DMS153 treated with DMSO at 0.1 percent for 48 hours (cell line): ENCODE measurements around the gene NAALADL1.

ENCODE experiments used
- DNase-seq: peaks from one replicate; lab custom pipeline; 2025; ENCODE audit not compliant: unreplicated experiment; lab: John Stamatoyannopoulos, UW

NAALADL1 gene

GRCh38 chr11:65083134-65083833, 24.9 kb upstream of the NAALADL1 start:
- DNase-seq: no peak

GRCh38 chr11:65078786-65079342, 20.5 kb upstream of the NAALADL1 start:
- DNase-seq: no peak

- peak; percentile 6 for DNase-seq
These were observed 19.8 kb upstream of the NAALADL1 start for GRCh38 chr11:65078151-65078550.

DNA sequence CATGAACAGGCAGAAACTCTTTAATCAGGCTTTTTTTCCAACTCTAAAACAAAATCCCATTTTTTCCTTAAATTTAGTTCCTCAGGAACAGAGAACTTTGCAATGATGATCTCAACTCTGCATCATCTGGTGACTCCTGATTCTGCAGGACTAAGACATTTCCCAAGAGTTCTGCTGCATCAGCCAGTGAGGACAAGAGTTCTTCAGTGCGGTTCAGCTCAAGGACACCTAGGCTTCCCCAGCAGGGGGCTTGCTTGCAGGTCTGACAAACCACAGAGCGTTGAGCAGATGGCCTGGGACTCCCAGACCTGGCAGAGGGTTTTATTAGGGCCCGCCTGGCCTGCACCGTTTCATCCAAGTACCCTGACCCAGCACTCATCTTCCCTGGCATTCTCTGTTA, 19.1 kb upstream of the NAALADL1 start:
- no peak for DNase-seq

GRCh38 chr11:65072631-65072966, 14.2 kb upstream of the NAALADL1 start:
- DNase-seq: no peak

- DNase-seq: no peak
These were observed 13.7 kb upstream of the NAALADL1 start for GRCh38 chr11:65071907-65072630.

DNA sequence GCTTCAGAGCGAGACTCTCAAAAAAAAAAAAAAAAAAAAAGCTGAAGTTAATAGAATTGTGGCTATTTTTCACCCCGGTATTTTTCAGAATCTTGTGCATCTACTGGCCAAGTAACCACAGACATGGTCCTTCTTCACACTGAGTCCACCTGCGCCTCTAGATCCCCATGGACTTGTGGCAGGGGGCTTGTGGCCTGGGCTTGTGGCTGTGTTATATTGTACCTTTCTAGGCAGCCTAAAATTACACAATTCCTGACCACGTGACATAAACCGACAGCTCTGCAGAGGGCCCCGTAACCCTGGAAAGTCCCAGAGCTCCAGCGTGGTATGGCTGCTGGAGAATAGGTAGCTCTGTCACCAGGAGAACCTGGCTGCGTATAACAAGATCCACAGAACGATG, 10.9 kb upstream of the NAALADL1 start:
- no peak for DNase-seq

DNA sequence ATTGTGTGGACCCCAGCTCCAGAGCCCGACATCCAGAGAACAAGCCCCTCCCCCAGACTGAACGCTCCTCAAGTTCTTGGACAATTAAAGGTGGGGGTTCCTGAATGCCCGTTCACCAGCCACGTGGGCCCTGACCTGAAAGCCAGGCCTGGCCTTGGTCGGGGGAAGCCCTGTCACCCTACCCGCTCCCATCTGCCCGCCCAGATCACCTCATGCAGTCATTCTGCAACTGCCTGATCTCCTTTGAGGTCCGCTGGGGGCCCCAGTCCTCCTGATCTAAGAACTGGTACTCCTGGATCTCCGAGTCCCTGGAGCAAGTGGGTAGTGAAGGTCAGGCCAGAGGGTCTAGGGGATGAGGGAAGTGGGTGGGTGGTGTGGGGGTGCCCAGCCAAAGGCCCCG, 9.1 kb upstream of the NAALADL1 start:
- DNase-seq: no peak

- peak; percentile 53 for DNase-seq
These were observed 8.5 kb upstream of the NAALADL1 start for GRCh38 chr11:65066805-65067291.

- no peak for DNase-seq
These were observed 8.0 kb upstream of the NAALADL1 start for GRCh38 chr11:65066315-65066714.

DNA sequence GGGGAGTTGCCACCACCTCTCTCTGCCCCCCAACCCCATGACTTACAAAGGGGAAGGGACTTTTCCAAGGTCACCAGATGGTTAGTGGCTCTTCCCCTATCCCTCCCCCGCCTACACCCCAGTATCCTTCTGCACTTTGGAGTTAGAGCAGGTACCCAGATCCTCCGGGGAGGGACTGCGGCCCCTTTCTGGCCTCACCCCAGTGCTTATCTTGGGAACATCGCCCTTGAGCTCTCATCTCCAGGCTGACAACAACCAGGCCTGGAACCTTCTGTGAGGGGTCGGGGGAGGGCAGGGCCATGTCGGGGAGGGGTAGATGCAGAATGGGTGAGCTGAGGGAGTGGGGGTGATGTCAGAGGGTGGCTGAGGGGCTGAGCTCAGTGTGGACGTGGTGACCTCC, 7.5 kb upstream of the NAALADL1 start:
- no peak for DNase-seq

GRCh38 chr11:65064847-65065240, 6.5 kb upstream of the NAALADL1 start:
- no peak for DNase-seq

DNA sequence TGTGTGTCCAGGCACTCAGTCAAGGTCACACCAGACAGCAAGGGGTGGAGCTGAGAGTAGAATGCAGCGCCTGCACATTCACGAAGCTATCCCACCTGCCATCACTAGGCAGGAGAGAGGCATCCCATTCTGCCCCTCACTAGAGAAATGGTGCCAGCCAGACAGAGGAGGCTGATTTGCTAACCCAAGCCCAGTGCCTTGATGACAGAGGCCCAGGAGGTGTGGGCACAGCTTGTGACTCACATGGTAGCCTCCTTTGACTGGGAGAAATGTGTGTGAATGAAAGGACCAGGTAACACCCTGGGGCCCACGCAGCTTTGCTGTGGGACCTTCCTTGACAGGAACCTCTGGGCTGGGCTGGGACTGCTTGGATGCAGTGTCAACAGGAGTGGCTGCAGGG, 5.2 kb upstream of the NAALADL1 start:
- no peak for DNase-seq

DNA sequence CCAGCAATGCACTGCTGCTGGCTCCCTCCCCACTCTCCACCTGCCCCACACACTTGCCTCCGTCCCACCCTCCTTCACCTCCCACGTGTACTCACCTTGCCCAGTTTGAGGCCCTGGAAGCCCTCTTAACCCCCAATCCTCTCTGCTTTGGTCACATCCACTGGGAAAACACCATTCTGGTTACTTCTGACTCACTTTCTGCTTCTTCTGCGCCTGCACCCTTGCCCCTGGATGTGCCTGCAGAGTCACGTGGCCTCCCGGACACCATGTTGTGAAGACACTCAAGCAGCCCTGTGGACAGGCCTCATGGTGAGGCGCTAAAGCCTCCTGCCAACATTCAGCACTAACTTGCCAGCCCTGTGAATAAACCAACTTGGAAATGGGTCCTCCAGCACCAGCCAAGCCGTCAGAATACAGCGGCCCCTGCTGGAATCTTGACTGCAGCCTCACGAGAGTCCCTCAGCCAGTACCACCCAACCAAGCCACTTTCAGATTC, 2.6 kb upstream of the NAALADL1 start:
- DNase-seq: no peak

DNA sequence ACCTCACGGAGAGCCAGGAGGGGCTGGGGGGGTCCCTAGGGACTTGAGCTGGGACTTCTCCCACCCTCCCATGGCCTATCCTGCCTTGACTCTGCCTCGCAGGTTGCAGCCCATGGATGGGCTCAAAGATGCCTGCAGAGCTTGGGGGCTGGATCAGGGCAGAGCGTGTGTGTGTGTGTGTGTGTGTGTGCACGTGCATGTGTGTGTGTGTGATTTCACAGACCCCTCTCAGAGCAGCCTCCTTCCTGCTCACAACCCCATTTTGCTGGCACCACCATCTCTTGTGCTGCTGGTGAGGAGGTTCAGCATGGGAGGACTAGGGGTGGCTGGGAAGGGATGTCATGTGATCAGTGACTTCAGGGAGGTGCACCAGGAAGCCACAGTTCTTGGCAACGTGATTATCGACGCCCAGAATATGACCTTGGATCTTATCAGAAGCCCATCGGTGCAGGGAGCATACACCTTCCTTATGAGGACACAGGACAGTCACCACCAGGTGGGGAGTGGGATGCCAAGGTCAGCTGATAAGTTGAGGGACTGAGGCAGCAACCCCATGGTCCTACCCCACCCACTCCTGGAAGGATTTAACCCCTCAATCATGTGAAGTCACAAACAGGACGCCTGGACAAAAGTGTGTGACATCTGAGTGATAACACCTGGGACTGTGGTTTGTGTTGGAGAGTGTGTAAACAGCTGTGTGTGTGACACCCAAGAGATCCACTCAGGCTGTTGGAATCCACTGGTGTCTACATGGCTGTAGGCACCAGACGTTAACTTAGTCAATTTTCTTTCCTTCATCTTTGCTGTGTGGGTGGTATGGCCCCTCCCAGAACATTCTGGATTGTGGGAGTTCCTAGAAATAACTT, 1.8 kb upstream of the NAALADL1 start:
- no peak for DNase-seq

DNA sequence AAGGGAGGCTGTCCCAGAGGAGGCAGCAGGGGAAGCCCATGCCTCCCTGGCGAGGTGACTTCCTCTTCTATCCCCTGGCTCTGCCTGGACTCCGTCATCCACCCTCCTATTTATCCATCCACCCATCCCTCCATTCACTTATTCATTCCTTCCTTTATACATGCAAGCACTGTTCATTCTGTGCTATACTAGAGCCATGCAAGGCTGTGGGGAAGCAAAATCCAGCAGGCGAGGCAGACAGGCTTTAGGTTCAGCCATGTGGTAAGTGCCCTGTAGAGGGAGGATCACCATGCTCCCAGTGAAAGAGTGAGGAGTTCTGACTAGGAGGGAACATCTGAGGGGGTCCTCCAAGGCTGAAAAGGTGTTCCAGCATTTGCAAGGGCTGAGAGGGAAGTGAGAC, 1.2 kb upstream of the NAALADL1 start:
- no peak for DNase-seq

DNA sequence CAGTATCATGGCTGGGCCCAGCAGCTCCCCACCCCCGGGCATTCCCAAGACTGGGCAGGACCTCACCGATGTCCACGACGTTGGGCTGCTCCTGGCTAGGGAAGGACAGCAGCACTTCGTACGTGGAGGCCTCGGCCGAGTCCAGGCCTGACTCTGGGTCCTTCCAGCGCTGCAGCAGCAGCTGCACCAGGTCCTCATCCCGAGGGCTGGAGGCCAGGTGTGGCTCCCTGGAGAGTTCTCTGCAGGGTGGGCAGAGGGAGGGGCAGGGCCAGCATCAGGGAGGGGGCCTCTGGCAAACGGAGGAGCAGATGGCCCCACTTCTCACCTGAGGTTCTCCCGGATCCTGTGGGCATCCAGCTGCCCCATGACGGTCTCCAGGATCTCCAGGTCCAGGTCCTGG, 341 bp downstream of the NAALADL1 start:
- no peak for DNase-seq

GRCh38 chr11:65057526-65057925, 827 bp downstream of the NAALADL1 start:
- DNase-seq: no peak

GRCh38 chr11:65056999-65057398, 1.4 kb downstream of the NAALADL1 start:
- no peak for DNase-seq

GRCh38 chr11:65055538-65055937, 2.8 kb downstream of the NAALADL1 start:
- no peak for DNase-seq

- no peak for DNase-seq
These were observed 4.4 kb downstream of the NAALADL1 start for GRCh38 chr11:65053827-65054508.
